ENCODE results near the gene VSX1.

DNA sequence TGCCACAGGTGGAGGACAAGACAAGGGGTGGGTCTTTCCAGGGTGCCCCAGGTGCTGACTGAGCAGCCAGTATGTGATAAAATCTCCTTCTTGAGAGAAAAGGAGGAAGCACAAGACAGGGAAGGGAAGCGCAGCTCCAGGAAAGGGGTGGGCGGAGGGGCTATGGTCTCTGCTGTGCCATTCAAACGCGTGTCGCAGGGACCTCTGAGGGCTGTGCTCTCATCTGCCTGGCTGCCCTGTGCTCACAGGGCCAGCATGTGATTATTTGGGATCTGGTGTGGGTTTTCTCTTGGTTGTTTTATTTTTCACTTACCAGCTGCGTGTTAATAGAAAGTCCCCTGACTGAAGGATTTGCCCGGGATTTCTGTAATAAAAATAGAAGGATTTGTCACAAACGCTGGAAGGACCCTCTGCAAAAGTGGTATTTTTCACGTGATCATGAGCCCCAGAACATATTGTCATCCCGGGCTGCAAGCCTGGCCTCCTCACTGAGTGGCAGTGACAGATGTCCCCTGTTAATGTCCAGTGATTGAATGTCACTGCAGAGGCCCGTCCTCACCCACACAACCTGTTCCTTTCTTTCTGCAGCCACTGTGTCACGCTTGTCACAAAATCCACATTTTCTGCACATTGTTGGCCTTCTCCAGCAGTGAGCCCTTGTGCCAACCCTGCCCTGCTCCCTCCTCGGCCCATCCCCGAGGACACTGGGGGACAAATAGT lies 35.0 kb upstream of the VSX1 start:
- TF ChIP-seq, protein P1, sequence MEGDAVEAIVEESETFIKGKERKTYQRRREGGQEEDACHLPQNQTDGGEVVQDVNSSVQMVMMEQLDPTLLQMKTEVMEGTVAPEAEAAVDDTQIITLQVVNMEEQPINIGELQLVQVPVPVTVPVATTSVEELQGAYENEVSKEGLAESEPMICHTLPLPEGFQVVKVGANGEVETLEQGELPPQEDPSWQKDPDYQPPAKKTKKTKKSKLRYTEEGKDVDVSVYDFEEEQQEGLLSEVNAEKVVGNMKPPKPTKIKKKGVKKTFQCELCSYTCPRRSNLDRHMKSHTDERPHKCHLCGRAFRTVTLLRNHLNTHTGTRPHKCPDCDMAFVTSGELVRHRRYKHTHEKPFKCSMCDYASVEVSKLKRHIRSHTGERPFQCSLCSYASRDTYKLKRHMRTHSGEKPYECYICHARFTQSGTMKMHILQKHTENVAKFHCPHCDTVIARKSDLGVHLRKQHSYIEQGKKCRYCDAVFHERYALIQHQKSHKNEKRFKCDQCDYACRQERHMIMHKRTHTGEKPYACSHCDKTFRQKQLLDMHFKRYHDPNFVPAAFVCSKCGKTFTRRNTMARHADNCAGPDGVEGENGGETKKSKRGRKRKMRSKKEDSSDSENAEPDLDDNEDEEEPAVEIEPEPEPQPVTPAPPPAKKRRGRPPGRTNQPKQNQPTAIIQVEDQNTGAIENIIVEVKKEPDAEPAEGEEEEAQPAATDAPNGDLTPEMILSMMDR (IDR thresholded peaks at IDR 0.05), result no peak
- TF ChIP-seq EZH2 (IDR thresholded peaks at IDR 0.05; ENCODE audit: borderline replicate concordance, insufficient read depth, low read depth, low read length, poor library complexity, severe bottlenecking), result no peak

Data from B cell (primary cell).